HG03469 (cell line): ENCODE results near the gene TMEM207.
A peak's percentile ranks its signal among the peaks of the same experiment; 100 is the strongest.

Experiments used
- ATAC-seq: cut with Tn5 transposase; IDR thresholded peaks from one replicate; pipeline ENCODE4 v1.9.1; 2021; ENCODE audit warnings: mild to moderate bottlenecking, moderate library complexity, moderate number of reproducible peaks; ENCODE audit not compliant: unreplicated experiment

The TMEM207 gene

GRCh38 chr3:190444576-190445145 lies 5.0 kb downstream of the TMEM207 start:
- ATAC-seq, result no peak

DNA sequence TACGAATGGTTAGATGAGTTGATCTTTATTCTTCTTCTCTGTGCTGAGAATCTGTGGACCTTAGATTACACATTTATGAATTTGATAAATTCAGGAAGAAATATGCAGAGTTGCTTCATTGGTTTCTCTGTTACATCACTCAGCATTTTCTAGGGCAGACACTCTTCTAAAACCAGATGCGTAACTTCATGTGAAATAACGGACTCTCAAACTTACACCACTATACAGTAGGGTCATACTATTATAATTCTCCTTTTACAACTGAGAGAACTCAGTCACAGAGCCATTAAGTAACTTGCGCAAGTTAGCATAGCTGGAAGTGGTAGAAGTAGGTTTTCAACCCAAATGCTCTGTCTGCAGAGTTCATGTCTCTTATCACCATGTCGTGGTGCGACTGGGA lies 5.7 kb downstream of the TMEM207 start:
- ATAC-seq, result no peak

GRCh38 chr3:190443257-190443656 lies 6.4 kb downstream of the TMEM207 start:
- no peak for ATAC-seq

DNA sequence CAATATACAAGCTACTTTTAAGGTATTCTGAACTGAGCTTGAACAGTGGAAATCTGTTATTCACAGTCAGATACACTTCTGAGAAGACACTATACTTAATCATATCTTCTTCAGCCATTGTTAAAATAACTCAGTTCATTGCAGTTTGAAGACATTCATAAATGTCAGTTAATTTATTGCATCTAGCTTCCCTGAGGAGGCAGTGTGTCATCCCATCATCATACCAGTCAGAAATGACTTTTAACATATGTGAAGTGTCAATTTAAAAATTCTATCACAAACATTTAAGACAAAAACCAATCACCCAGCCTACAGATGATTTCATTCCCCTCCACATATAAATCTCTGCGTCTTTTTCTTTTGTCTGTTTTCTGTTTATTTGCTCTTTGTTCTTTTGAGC lies 7.5 kb downstream of the TMEM207 start:
- no peak for ATAC-seq

GRCh38 chr3:190436331-190436730 lies 13.4 kb downstream of the TMEM207 start:
- no peak for ATAC-seq

DNA sequence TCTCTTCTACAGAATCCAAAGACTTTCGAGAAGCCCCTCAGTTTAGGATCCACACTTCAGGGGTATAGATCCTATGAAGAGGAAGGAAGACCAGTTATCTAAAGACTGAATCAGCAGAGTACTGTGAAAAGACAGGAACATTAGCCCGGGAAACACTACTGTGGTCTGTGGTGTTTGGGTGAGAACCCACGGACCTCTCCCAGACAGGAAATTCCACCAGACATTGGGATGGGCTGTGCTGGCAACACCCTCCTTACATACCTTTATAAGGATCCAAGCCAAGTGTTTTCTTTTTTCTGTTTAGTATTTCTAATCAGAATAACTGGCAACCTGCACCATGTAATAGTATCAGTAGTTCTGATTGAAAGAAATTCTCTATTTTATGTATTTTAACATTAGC lies 14.1 kb downstream of the TMEM207 start:
- no peak for ATAC-seq

DNA sequence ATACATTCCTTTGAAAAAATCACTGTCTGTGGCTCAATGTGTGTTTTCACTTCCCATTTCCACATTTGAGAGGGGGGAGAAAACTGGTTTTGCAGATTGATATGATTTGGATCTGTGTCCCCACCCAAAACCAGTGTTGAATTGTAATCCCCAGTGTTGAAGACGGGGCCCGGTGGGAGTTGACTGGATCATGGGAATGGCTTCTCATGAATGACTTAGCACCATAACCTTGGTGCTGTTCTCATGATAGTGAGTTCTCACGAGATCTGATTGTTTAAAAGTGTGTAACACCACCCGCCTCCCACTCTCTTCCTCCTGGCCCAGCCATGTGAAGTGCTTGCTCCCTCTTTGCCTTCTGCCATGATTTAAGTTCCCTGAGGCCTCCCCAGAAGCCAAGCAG lies 16.1 kb downstream of the TMEM207 start:
- no peak for ATAC-seq

DNA sequence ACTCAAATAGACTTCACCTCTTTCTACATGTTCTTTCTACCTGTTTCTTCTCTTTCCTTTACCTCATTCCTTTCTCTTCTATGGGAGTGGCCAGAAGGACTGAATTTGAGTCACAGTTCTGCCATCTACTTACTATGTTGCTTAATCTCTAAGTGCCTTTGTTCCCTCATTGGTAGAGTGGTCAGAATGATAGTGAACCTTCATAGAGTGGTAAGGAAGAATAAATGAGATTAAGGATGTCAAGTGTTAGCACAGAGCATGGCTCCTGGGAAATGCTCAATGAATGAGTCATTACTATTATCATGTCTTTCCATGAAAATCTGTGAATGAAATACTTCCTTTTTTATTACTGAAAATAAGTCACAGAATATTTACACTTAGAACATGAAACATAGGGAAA lies 17.5 kb downstream of the TMEM207 start:
- ATAC-seq, result no peak

DNA sequence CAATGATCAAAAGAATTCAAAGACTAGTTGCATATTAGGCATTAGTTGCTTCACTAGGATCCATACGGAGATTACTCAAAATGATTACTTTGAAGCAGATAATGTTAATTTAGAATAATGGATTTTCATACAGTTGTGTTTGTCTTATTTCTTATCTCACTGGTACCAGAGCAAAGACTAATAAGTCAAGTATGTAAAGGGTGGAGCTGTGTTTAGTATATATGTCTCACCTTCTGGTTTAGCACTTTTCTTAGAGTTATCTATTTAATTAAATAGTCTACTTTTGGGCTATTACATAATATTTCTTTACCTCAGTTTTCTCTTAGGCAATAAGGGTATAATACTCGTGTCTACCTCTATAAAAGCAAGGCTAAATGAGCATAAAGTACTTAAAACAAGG lies 18.8 kb downstream of the TMEM207 start:
- ATAC-seq, result no peak

- ATAC-seq, result no peak
Observed at GRCh38 chr3:190429681-190430080, 20.0 kb downstream of the TMEM207 start.

DNA sequence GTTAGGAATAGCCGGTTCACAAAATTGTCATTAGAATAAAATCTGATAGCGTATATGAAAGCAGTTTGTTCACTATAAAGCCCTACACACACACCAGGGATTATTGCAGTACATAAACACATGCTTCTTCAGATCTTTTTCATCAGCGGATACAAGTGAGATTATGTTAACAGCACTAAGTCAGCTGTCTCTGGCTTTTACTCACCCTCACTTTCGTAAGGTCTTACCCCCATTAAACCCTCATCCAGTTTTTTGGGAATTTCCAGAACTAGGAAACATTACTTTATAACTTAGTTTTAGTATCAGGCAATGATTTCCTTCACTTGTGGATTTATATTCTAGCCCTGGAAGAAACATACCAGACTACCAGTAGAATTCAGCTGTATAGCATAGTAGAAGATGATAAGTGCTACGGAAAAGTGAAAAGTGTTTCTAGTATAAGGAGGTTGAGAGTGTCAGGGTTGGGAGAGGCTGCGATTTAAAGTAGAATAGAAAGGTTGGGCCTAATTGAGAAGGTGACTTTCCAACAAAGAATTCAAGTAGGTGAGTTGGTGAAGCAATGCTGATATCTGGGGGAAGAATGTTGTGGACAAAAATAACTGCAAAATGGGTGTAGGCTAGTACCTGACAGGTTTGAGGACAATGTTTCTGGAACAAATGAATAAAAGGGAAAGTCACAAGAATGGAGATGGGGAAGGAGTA lies 22.7 kb downstream of the TMEM207 start:
- no peak for ATAC-seq

GRCh38 chr3:190425833-190426232 lies 23.9 kb downstream of the TMEM207 start:
- no peak for ATAC-seq

DNA sequence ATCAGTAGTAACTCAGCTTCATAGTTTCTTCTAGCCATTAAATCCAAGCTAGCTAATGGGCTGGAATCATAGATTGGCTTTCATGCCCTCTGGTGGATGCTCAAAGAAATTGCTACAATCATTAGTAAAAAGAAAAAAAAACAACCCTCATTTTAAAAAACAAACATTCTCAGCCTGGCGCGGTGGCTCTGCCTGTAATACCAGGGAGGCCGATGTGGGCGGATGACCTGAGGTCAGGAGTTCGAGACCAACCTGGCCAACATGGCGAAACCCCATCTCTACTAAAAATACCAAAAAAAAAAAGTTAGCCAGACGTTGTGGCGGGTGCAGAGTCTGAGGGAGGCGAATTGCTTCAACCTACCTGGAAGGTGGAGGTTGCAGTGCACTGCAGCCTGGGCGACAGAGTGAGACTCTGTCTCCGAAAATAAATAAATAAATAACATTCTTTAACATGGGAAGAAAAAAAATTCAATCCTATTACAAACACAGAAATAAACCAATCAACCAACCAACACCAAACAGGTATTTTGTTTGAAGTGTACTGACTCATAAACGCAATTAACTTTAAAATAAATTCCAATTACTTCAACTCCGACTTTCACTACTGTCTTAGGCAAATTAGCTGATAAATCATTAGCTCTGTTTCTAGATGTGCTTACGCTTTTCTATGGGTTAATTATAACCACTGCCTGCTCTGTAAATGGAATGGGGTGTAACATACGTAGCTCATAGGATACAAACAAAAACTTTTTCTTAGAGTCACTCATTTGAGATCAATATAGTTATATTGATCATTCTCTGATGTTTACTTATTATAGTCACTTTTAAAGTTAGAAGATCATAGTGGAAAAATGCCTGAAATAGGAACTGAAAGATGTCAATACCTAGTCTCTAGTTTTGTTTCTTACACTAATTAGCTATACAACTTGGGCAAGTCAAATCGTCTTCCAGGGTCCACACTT lies 24.9 kb downstream of the TMEM207 start:
- peak; percentile 36 for ATAC-seq

DNA sequence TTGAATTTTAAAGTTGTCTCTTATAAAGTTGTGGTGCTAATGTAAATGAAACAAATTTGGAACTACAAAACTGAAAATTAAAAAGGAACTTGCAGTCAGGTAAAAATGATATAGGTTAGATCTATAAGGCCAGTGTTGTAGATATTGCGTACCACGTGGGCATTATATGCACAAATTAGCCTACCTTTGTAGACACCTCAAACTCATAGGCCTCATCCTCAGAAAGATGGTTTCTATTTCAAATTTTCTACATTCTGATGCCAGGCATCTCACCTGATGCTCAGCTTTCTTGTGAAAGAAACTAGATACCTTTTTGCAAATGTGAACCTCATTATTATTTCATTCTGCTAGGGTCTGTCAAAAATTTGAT lies 25.6 kb downstream of the TMEM207 start:
- ATAC-seq, result no peak

DNA sequence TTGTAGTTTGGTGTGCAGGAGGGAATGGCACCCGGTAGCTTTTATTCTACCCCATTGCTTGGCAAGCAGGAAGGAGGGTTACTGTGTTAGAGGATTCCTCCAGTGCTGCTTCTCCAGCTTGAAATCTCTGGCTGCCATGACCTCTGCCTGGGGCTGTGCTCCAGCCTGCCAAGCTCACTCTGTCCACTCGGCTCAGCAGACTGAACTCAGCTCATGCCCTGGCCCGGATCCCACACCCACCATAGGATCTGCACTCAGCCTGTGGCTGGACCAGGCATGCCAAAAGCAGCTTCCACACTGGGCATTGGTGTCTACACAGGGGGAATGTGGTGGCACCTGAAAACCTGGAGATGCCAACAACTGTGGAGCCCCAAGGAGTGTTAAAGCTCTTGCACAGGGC lies 35.4 kb downstream of the TMEM207 start:
- ATAC-seq, result no peak

GRCh38 chr3:190404715-190405114 lies 45.0 kb downstream of the TMEM207 start:
- ATAC-seq, result no peak

DNA sequence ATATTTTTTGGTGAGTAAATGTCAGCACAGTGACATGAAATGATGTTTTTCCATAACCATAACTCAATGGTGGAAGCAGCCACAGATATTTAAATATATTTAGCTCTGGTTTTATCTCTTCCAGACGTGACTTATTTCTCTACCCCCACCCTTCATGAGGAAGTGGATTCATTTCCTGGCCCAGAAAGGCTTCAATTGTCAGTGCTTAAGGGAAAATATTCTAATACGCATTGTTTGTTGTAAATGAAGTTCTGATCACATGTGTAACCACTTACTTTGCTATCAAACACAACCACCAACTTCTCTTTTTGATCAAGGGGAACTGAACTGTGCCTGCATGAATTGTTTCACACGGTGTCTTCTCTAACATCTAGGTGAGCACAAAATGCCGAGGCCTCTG lies 47.7 kb downstream of the TMEM207 start:
- no peak for ATAC-seq

DNA sequence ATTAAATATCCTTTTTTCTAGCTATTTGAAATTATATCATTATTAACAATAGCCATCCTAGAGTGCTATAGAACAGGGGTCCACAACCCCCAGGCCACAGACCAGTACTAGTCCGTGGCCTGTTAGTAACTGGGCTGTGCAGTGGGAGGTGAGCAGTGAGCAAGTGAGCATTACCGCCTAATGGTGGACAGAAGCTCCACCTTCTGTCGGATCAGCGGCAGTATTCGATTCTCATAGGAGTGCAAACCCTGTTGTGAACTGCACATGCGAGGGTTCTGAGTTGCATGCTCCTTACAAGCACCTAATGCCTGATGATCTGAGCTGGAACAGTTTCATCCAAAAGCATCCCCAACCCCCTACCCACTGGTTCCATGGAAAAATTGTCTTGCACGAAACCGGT lies 50.0 kb downstream of the TMEM207 start:
- ATAC-seq, result no peak

- ATAC-seq, result no peak
Observed at GRCh38 chr3:190397889-190398288, 51.8 kb downstream of the TMEM207 start.

DNA sequence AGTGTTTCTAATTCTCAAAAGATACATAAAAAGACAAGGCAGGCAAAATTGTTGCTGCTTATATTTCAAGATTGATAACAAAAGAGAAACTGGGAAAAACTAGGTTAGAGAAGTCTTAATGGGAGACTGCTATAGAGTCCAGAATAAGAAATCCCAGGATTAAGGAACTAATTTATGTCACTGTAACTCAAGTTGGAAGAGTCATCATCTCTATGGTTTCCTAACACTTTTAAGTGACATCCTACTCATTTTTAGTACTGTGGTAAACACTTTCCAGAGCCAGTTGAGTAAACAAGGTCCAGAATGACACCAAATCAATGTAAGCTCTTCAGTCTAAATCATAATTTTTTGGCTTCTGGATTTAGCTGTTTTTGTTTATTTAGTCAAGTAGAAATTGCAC lies 53.7 kb downstream of the TMEM207 start:
- ATAC-seq, result no peak

GRCh38 chr3:190388703-190389102 lies 61.0 kb downstream of the TMEM207 start:
- ATAC-seq, result no peak
